ENCODE measurements around the gene SPACA1.

The SPACA1 gene

DNA sequence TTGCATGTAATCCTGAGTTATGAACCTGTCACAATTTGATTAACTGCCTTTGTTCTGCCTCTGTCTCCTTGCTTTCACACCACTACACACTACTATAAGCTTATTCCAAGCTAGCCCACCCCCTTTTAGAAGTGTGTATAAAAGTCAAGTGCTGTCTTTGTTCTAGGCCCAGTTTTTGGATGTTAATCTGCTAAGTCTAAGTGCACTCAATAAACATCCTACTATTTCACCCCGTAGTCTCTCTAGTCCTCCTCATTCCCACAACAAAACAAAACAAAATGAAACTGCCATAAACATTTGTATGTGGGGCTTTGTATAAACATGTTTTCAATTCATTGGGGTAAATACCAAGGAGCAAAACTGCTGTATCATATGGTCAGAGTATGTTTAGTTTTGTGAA is 16.1 kb upstream of the SPACA1 start (continued):
- TF ChIP-seq ZNF777 (tag by site-specific recombination; IDR thresholded peaks at IDR 0.05; ENCODE audit: borderline replicate concordance) (no peak), ZNF324 (tag by site-specific recombination; IDR thresholded peaks at IDR 0.05) (no peak), ZNF174 (tag by site-specific recombination; IDR thresholded peaks at IDR 0.05) (no peak), ZNF426 (tag by site-specific recombination; IDR thresholded peaks at IDR 0.05) (no peak), ZNF621 (tag by site-specific recombination; IDR thresholded peaks at IDR 0.05) (peak; percentile 79), ZNF112 (tag by site-specific recombination; IDR thresholded peaks at IDR 0.05) (peak; percentile 58; the same call in 1 of the 2 replicates), ZEB2 (tag by site-specific recombination; IDR thresholded peaks at IDR 0.05) (no peak), ZNF510 (tag by site-specific recombination; IDR thresholded peaks at IDR 0.05; ENCODE audit: insufficient replicate concordance) (no peak), YY1 (tag by site-specific recombination; IDR thresholded peaks at IDR 0.05) (no peak), ZNF707 (tag by site-specific recombination; IDR thresholded peaks at IDR 0.05) (no peak), ZBTB1 (tag by site-specific recombination; IDR thresholded peaks at IDR 0.05) (no peak), REST (tag by site-specific recombination; IDR thresholded peaks at IDR 0.05) (no peak), TCF7L2 (IDR thresholded peaks at IDR 0.05; ENCODE audit: borderline replicate concordance, low read depth, low read length) (no peak), ZNF239 (tag by site-specific recombination; IDR thresholded peaks at IDR 0.05) (no peak), ZNF837 (tag by site-specific recombination; IDR thresholded peaks at IDR 0.05) (no peak), ZNF530 (tag by site-specific recombination; IDR thresholded peaks at IDR 0.05; ENCODE audit: low read depth) (no peak), ZNF133 (tag by site-specific recombination; IDR thresholded peaks at IDR 0.05) (no peak), HOXC10 (CRISPR knock-in tag; IDR thresholded peaks at IDR 0.05) (no peak), REPIN1 (tag by site-specific recombination; IDR thresholded peaks at IDR 0.05; ENCODE audit: low read depth) (no peak), ZNF433 (tag by site-specific recombination; IDR thresholded peaks at IDR 0.05; ENCODE audit: low read depth) (no peak), ZNF521 (tag by site-specific recombination; IDR thresholded peaks at IDR 0.05) (no peak), ZNF571 (tag by site-specific recombination; IDR thresholded peaks at IDR 0.05) (no peak)
- TF ChIP-seq, protein P1, sequence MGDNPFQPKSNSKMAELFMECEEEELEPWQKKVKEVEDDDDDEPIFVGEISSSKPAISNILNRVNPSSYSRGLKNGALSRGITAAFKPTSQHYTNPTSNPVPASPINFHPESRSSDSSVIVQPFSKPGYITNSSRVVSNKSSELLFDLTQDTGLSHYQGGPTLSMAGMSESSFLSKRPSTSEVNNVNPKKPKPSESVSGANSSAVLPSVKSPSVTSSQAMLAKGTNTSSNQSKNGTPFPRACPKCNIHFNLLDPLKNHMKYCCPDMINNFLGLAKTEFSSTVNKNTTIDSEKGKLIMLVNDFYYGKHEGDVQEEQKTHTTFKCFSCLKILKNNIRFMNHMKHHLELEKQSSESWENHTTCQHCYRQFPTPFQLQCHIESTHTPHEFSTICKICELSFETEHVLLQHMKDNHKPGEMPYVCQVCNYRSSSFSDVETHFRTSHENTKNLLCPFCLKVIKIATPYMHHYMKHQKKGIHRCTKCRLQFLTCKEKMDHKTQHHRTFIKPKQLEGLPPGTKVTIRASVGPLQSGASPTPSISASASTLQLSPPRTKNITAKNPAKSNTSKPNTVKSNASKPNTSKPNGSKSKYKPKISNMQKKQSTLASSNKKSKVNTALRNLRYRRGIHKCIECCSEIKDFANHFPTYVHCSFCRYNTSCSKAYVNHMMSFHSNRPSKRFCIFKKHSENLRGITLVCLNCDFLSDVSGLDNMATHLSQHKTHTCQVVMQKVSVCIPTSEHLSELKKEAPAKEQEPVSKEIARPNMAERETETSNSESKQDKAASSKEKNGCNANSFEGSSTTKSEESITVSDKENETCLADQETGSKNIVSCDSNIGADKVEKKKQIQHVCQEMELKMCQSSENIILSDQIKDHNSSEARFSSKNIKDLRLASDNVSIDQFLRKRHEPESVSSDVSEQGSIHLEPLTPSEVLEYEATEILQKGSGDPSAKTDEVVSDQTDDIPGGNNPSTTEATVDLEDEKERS (tag by site-specific recombination; IDR thresholded peaks at IDR 0.05): peak; percentile 99
- TF ChIP-seq, protein P2, sequence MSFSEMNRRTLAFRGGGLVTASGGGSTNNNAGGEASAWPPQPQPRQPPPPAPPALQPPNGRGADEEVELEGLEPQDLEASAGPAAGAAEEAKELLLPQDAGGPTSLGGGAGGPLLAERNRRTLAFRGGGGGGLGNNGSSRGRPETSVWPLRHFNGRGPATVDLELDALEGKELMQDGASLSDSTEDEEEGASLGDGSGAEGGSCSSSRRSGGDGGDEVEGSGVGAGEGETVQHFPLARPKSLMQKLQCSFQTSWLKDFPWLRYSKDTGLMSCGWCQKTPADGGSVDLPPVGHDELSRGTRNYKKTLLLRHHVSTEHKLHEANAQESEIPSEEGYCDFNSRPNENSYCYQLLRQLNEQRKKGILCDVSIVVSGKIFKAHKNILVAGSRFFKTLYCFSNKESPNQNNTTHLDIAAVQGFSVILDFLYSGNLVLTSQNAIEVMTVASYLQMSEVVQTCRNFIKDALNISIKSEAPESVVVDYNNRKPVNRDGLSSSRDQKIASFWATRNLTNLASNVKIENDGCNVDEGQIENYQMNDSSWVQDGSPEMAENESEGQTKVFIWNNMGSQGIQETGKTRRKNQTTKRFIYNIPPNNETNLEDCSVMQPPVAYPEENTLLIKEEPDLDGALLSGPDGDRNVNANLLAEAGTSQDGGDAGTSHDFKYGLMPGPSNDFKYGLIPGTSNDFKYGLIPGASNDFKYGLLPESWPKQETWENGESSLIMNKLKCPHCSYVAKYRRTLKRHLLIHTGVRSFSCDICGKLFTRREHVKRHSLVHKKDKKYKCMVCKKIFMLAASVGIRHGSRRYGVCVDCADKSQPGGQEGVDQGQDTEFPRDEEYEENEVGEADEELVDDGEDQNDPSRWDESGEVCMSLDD (tag by site-specific recombination; IDR thresholded peaks at IDR 0.05): no peak
- TF ChIP-seq, protein P3, sequence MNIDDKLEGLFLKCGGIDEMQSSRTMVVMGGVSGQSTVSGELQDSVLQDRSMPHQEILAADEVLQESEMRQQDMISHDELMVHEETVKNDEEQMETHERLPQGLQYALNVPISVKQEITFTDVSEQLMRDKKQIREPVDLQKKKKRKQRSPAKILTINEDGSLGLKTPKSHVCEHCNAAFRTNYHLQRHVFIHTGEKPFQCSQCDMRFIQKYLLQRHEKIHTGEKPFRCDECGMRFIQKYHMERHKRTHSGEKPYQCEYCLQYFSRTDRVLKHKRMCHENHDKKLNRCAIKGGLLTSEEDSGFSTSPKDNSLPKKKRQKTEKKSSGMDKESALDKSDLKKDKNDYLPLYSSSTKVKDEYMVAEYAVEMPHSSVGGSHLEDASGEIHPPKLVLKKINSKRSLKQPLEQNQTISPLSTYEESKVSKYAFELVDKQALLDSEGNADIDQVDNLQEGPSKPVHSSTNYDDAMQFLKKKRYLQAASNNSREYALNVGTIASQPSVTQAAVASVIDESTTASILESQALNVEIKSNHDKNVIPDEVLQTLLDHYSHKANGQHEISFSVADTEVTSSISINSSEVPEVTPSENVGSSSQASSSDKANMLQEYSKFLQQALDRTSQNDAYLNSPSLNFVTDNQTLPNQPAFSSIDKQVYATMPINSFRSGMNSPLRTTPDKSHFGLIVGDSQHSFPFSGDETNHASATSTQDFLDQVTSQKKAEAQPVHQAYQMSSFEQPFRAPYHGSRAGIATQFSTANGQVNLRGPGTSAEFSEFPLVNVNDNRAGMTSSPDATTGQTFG (tag by site-specific recombination; IDR thresholded peaks at IDR 0.05; ENCODE audit: borderline replicate concordance): 0 out of 2 replicates have a peak, but pooled peaks have one; percentile 47
- TF ChIP-seq, protein P4, sequence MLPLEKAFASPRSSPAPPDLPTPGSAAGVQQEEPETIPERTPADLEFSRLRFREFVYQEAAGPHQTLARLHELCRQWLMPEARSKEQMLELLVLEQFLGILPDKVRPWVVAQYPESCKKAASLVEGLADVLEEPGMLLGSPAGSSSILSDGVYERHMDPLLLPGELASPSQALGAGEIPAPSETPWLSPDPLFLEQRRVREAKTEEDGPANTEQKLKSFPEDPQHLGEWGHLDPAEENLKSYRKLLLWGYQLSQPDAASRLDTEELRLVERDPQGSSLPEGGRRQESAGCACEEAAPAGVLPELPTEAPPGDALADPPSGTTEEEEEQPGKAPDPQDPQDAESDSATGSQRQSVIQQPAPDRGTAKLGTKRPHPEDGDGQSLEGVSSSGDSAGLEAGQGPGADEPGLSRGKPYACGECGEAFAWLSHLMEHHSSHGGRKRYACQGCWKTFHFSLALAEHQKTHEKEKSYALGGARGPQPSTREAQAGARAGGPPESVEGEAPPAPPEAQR (tag by site-specific recombination; IDR thresholded peaks at IDR 0.05): no peak
- TF ChIP-seq, protein P5, sequence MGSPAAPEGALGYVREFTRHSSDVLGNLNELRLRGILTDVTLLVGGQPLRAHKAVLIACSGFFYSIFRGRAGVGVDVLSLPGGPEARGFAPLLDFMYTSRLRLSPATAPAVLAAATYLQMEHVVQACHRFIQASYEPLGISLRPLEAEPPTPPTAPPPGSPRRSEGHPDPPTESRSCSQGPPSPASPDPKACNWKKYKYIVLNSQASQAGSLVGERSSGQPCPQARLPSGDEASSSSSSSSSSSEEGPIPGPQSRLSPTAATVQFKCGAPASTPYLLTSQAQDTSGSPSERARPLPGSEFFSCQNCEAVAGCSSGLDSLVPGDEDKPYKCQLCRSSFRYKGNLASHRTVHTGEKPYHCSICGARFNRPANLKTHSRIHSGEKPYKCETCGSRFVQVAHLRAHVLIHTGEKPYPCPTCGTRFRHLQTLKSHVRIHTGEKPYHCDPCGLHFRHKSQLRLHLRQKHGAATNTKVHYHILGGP (tag by site-specific recombination; IDR thresholded peaks at IDR 0.05): no peak

Measured in HEK293 (cell line).